GM12892 (cell line): Measurements from ENCODE around the gene RANBP17.

Source experiments
- POLR2A ChIP-seq: IDR thresholded peaks from 2 replicates; pipeline ENCODE4 v1.6.1; 2011; ENCODE audit warnings: low read depth, low read length, control low read depth
- POLR2AphosphoS5 ChIP-seq: IDR thresholded peaks from 2 replicates; pipeline ENCODE4 v1.6.1; 2011; ENCODE audit warnings: low read depth, low read length, control low read depth
- TAF1 ChIP-seq: IDR thresholded peaks from 2 replicates; pipeline ENCODE4 v1.6.1; 2011; ENCODE audit warnings: low read depth, mild to moderate bottlenecking, control low read depth, low read length, borderline replicate concordance

DNA sequence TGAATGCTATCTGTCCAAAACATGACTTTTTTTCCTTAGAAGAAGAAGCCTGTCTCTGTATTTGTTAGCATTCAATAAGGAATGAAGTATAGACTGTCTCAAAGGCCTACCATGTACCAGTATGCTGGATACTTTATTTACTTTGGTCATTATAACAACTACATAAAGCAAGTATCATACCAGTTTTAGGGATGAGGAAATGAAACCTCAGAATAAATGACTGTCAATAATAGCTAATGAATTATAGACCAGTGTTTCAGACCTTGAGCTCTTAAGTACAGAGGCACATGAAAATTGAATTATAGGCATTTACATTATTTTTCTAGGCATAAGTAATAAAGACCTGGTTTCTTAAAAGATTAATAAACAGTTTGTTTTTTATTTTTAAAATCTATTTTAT, 280.8 kb downstream of the RANBP17 start:
- no peak for TF ChIP-seq POLR2A
- TF ChIP-seq TAF1: no peak
- no peak for TF ChIP-seq POLR2AphosphoS5
